Embryonic facial prominence (tissue), 1 donor: ENCODE results near the gene DUXA.
"Not testable (repeated sequence)": the region's sequence is repeated elsewhere in the genome, so short reads cannot be mapped to it uniquely, and the experiment has no call there.

Source experiments
- DNase-seq: peaks from one replicate; pipeline ENCODE4 v3.0.0-alpha.2; 2016; ENCODE audit errors: extremely low spot score

The DUXA gene

GRCh38 chr19:57167385-57167784 lies at the start of gene DUXA:
TSS of gene DUXA (minus strand) at chr19:57167485. CDS start at chr19:57167443, 42 bp downstream.
- DNase-seq, result no peak

- DNase-seq, result no peak
Measured at GRCh38 chr19:57212109-57212508, 44.8 kb upstream of the DUXA start.

GRCh38 chr19:57210381-57210780 lies 43.1 kb upstream of the DUXA start:
- DNase-seq, result no peak

GRCh38 chr19:57202160-57202559 lies 34.9 kb upstream of the DUXA start:
- DNase-seq, result no peak

GRCh38 chr19:57197874-57198273 lies 30.6 kb upstream of the DUXA start:
- DNase-seq, result not testable (repeated sequence)

- no peak for DNase-seq
Measured at GRCh38 chr19:57192993-57193392, 25.7 kb upstream of the DUXA start.

GRCh38 chr19:57192077-57192420 lies 24.8 kb upstream of the DUXA start:
- no peak for DNase-seq

- DNase-seq, result peak; percentile 77
Measured at GRCh38 chr19:57191141-57192076, 24.1 kb upstream of the DUXA start, which contains the start of gene ZNF264. TSS of gene ZNF264 (plus strand) at chr19:57191500. CDS start at chr19:57191914, 414 bp downstream.

- DNase-seq, result no peak
Measured at GRCh38 chr19:57190301-57190700, 23.0 kb upstream of the DUXA start.

- DNase-seq, result no peak
Measured at GRCh38 chr19:57171551-57172081, 4.3 kb upstream of the DUXA start.

GRCh38 chr19:57165846-57166245 lies 1.4 kb downstream of the DUXA start:
- no peak for DNase-seq

GRCh38 chr19:57161985-57162539 lies 5.2 kb downstream of the DUXA start:
- DNase-seq, result no peak

- DNase-seq, result no peak
Measured at GRCh38 chr19:57152921-57153320, 14.4 kb downstream of the DUXA start.

GRCh38 chr19:57141699-57142098 lies 25.6 kb downstream of the DUXA start:
- DNase-seq, result no peak

GRCh38 chr19:57135797-57136196 lies 31.5 kb downstream of the DUXA start:
- DNase-seq, result no peak

- DNase-seq, result not testable (repeated sequence)
Measured at GRCh38 chr19:57127403-57127802, 39.9 kb downstream of the DUXA start.

GRCh38 chr19:57123882-57124281 lies 43.4 kb downstream of the DUXA start:
- DNase-seq, result no peak

- DNase-seq, result no peak
Measured at GRCh38 chr19:57118848-57119247, 48.4 kb downstream of the DUXA start.

- not testable (repeated sequence) for DNase-seq
Measured at GRCh38 chr19:57113501-57113900, 53.8 kb downstream of the DUXA start.

- no peak for DNase-seq
Measured at GRCh38 chr19:57111329-57111644, 56.0 kb downstream of the DUXA start.

GRCh38 chr19:57110592-57111328 lies 56.5 kb downstream of the DUXA start:
- no peak for DNase-seq

GRCh38 chr19:57106722-57107235 lies 60.5 kb downstream of the DUXA start:
- no peak for DNase-seq
